HG03439 (cell line): ENCODE results near the gene TEX48.
A peak's percentile ranks its signal among the peaks of the same experiment; 100 is the strongest.

ENCODE experiments used
- ATAC-seq: cut with Tn5 transposase; IDR thresholded peaks from one replicate; pipeline ENCODE4 v1.9.1; 2021; ENCODE audit warnings: mild to moderate bottlenecking, moderate library complexity; ENCODE audit not compliant: unreplicated experiment

Gene TEX48

GRCh38 chr9:114681594-114682332 lies at the start of gene TEX48:
TEX48 (minus strand) TSS chr9:114682192; CDS start chr9:114671723, 10,469 bp downstream.
- peak; percentile 85 for ATAC-seq

GRCh38 chr9:114731701-114732100 lies 49.7 kb upstream of the TEX48 start:
- no peak for ATAC-seq

GRCh38 chr9:114729706-114730105 lies 47.7 kb upstream of the TEX48 start:
- ATAC-seq: no peak

- no peak for ATAC-seq
Measured at GRCh38 chr9:114725930-114726329, 43.9 kb upstream of the TEX48 start.

- no peak for ATAC-seq
Measured at GRCh38 chr9:114724744-114725143, 42.8 kb upstream of the TEX48 start.

GRCh38 chr9:114723931-114724330 lies 41.9 kb upstream of the TEX48 start:
- ATAC-seq: no peak

- no peak for ATAC-seq
Measured at GRCh38 chr9:114722937-114723620, 41.1 kb upstream of the TEX48 start.

GRCh38 chr9:114722081-114722621 lies 40.2 kb upstream of the TEX48 start:
- ATAC-seq: no peak

GRCh38 chr9:114721491-114722079 lies 39.6 kb upstream of the TEX48 start:
- ATAC-seq: no peak

- no peak for ATAC-seq
Measured at GRCh38 chr9:114720086-114720676, 38.2 kb upstream of the TEX48 start.

GRCh38 chr9:114719290-114719689 lies 37.3 kb upstream of the TEX48 start:
- no peak for ATAC-seq

GRCh38 chr9:114718801-114719221 lies 36.8 kb upstream of the TEX48 start:
- ATAC-seq: peak; percentile 85

GRCh38 chr9:114717908-114718486 lies 36.0 kb upstream of the TEX48 start:
- ATAC-seq: no peak

- ATAC-seq: no peak
Measured at GRCh38 chr9:114709636-114710035, 27.6 kb upstream of the TEX48 start.

- ATAC-seq: no peak
Measured at GRCh38 chr9:114706711-114707110, 24.7 kb upstream of the TEX48 start.

GRCh38 chr9:114701988-114702387 lies 20.0 kb upstream of the TEX48 start:
- no peak for ATAC-seq

GRCh38 chr9:114697951-114698351 lies 16.0 kb upstream of the TEX48 start:
- ATAC-seq: peak; percentile 44

- ATAC-seq: peak; percentile 79
Measured at GRCh38 chr9:114696814-114697544, 15.0 kb upstream of the TEX48 start.

- ATAC-seq: no peak
Measured at GRCh38 chr9:114695948-114696347, 14.0 kb upstream of the TEX48 start.

- no peak for ATAC-seq
Measured at GRCh38 chr9:114694719-114695269, 12.8 kb upstream of the TEX48 start.
